ENCODE results near the gene ZBTB20.

The ZBTB20 gene

GRCh38 chr3:114902691-114903101 lies 244.4 kb downstream of the ZBTB20 start:
- H3K9ac ChIP-seq (ENCODE audit: low read length in 5 of 5), result no peak overlapping the region
- no peaks in the 10 kb centered on the region for H3K9me3 ChIP-seq (ENCODE audit: control insufficient read depth in 5 of 5, low read length in 5 of 5)
- no peaks in the 10 kb centered on the region for H3K36me3 ChIP-seq (ENCODE audit: control insufficient read depth in 5 of 5, insufficient read depth in 5 of 5, low read length in 5 of 5)
- no peaks in the 10 kb centered on the region for H3K27me3 ChIP-seq (ENCODE audit: control insufficient read depth in 5 of 5, insufficient read depth in 4 of 5, low read length in 5 of 5)
- H3K27ac ChIP-seq (ENCODE audit: low read depth, low read length), result no peak overlapping the region
- H3K4me3 ChIP-seq (ENCODE audit: low read depth in 1 of 5, low read length in 5 of 5), result no peak overlapping the region
- peaks cover 0 to 29% (median 6%) of the 10 kb centered on the region in 5 donors for H3K4me1 ChIP-seq (ENCODE audit: control insufficient read depth in 5 of 5, insufficient read depth in 5 of 5, low read length in 5 of 5)

GRCh38 chr3:114900908-114901307 lies 246.2 kb downstream of the ZBTB20 start:
- Histone ChIP-seq H3K36me3 (ENCODE audit: control insufficient read depth in 5 of 5, insufficient read depth in 5 of 5, low read length in 5 of 5) (no peaks in the 10 kb centered on the region), H3K27ac (ENCODE audit: low read depth, low read length) (peak overlapping the region; percentile 2), H3K9ac (ENCODE audit: low read length in 5 of 5) (no peak overlapping the region), H3K27me3 (ENCODE audit: control insufficient read depth in 5 of 5, insufficient read depth in 4 of 5, low read length in 5 of 5) (no peaks in the 10 kb centered on the region), H3K4me3 (ENCODE audit: low read depth in 1 of 5, low read length in 5 of 5) (peak overlapping the region; percentile 43 to 60 (median 55)), H3K9me3 (ENCODE audit: control insufficient read depth in 5 of 5, low read length in 5 of 5) (no peaks in the 10 kb centered on the region), H3K4me1 (ENCODE audit: control insufficient read depth in 5 of 5, insufficient read depth in 5 of 5, low read length in 5 of 5) (peaks cover 0 to 22% (median 6%) of the 10 kb centered on the region in 5 donors)

- H3K9ac ChIP-seq (ENCODE audit: low read length in 5 of 5), result peak overlapping the region in 1 of 5 donors; percentile 16
- H3K27ac ChIP-seq (ENCODE audit: low read depth, low read length), result no peak overlapping the region
- peaks cover 0 to 22% (median 6%) of the 10 kb centered on the region in 5 donors for H3K4me1 ChIP-seq (ENCODE audit: control insufficient read depth in 5 of 5, insufficient read depth in 5 of 5, low read length in 5 of 5)
- no peak overlapping the region for H3K4me3 ChIP-seq (ENCODE audit: low read depth in 1 of 5, low read length in 5 of 5)
- H3K9me3 ChIP-seq (ENCODE audit: control insufficient read depth in 5 of 5, low read length in 5 of 5), result no peaks in the 10 kb centered on the region
- no peaks in the 10 kb centered on the region for H3K36me3 ChIP-seq (ENCODE audit: control insufficient read depth in 5 of 5, insufficient read depth in 5 of 5, low read length in 5 of 5)
- no peaks in the 10 kb centered on the region for H3K27me3 ChIP-seq (ENCODE audit: control insufficient read depth in 5 of 5, insufficient read depth in 4 of 5, low read length in 5 of 5)
Observed at GRCh38 chr3:114899186-114899931, 247.7 kb downstream of the ZBTB20 start.

GRCh38 chr3:114896978-114897377 lies 250.1 kb downstream of the ZBTB20 start:
- no peak overlapping the region for H3K9ac ChIP-seq (ENCODE audit: low read length in 5 of 5)
- no peaks in the 10 kb centered on the region for H3K9me3 ChIP-seq (ENCODE audit: control insufficient read depth in 5 of 5, low read length in 5 of 5)
- peaks cover 0 to 19% (median 3%) of the 10 kb centered on the region in 5 donors for H3K4me1 ChIP-seq (ENCODE audit: control insufficient read depth in 5 of 5, insufficient read depth in 5 of 5, low read length in 5 of 5)
- no peak overlapping the region for H3K4me3 ChIP-seq (ENCODE audit: low read depth in 1 of 5, low read length in 5 of 5)
- H3K27me3 ChIP-seq (ENCODE audit: control insufficient read depth in 5 of 5, insufficient read depth in 4 of 5, low read length in 5 of 5), result no peaks in the 10 kb centered on the region
- H3K36me3 ChIP-seq (ENCODE audit: control insufficient read depth in 5 of 5, insufficient read depth in 5 of 5, low read length in 5 of 5), result no peaks in the 10 kb centered on the region
- no peak overlapping the region for H3K27ac ChIP-seq (ENCODE audit: low read depth, low read length)

GRCh38 chr3:114893361-114893760 lies 253.7 kb downstream of the ZBTB20 start:
- Histone ChIP-seq H3K9me3 (ENCODE audit: control insufficient read depth in 5 of 5, low read length in 5 of 5) (no peaks in the 10 kb centered on the region), H3K27ac (ENCODE audit: low read depth, low read length) (no peak overlapping the region), H3K4me1 (ENCODE audit: control insufficient read depth in 5 of 5, insufficient read depth in 5 of 5, low read length in 5 of 5) (no peaks in the 10 kb centered on the region), H3K27me3 (ENCODE audit: control insufficient read depth in 5 of 5, insufficient read depth in 4 of 5, low read length in 5 of 5) (no peaks in the 10 kb centered on the region), H3K9ac (ENCODE audit: low read length in 5 of 5) (no peak overlapping the region), H3K36me3 (ENCODE audit: control insufficient read depth in 5 of 5, insufficient read depth in 5 of 5, low read length in 5 of 5) (no peaks in the 10 kb centered on the region), H3K4me3 (ENCODE audit: low read depth in 1 of 5, low read length in 5 of 5) (no peak overlapping the region)

GRCh38 chr3:114892880-114893279 lies 254.2 kb downstream of the ZBTB20 start:
- Histone ChIP-seq H3K9ac (ENCODE audit: low read length in 5 of 5) (no peak overlapping the region), H3K9me3 (ENCODE audit: control insufficient read depth in 5 of 5, low read length in 5 of 5) (no peaks in the 10 kb centered on the region), H3K36me3 (ENCODE audit: control insufficient read depth in 5 of 5, insufficient read depth in 5 of 5, low read length in 5 of 5) (no peaks in the 10 kb centered on the region), H3K27ac (ENCODE audit: low read depth, low read length) (no peak overlapping the region), H3K4me1 (ENCODE audit: control insufficient read depth in 5 of 5, insufficient read depth in 5 of 5, low read length in 5 of 5) (peaks cover 0 to 2% (median 0%) of the 10 kb centered on the region in 5 donors), H3K27me3 (ENCODE audit: control insufficient read depth in 5 of 5, insufficient read depth in 4 of 5, low read length in 5 of 5) (no peaks in the 10 kb centered on the region), H3K4me3 (ENCODE audit: low read depth in 1 of 5, low read length in 5 of 5) (no peak overlapping the region)

- no peaks in the 10 kb centered on the region for H3K36me3 ChIP-seq (ENCODE audit: control insufficient read depth in 5 of 5, insufficient read depth in 5 of 5, low read length in 5 of 5)
- H3K27me3 ChIP-seq (ENCODE audit: control insufficient read depth in 5 of 5, insufficient read depth in 4 of 5, low read length in 5 of 5), result no peaks in the 10 kb centered on the region
- peaks cover 0 to 8% (median 0%) of the 10 kb centered on the region in 5 donors for H3K4me1 ChIP-seq (ENCODE audit: control insufficient read depth in 5 of 5, insufficient read depth in 5 of 5, low read length in 5 of 5)
- H3K4me3 ChIP-seq (ENCODE audit: low read depth in 1 of 5, low read length in 5 of 5), result no peak overlapping the region
- H3K9ac ChIP-seq (ENCODE audit: low read length in 5 of 5), result no peak overlapping the region
- no peak overlapping the region for H3K27ac ChIP-seq (ENCODE audit: low read depth, low read length)
- no peaks in the 10 kb centered on the region for H3K9me3 ChIP-seq (ENCODE audit: control insufficient read depth in 5 of 5, low read length in 5 of 5)
Observed at GRCh38 chr3:114892131-114892879, 254.8 kb downstream of the ZBTB20 start.

- no peak overlapping the region for H3K4me3 ChIP-seq (ENCODE audit: low read depth in 1 of 5, low read length in 5 of 5)
- no peaks in the 10 kb centered on the region for H3K36me3 ChIP-seq (ENCODE audit: control insufficient read depth in 5 of 5, insufficient read depth in 5 of 5, low read length in 5 of 5)
- no peaks in the 10 kb centered on the region for H3K27me3 ChIP-seq (ENCODE audit: control insufficient read depth in 5 of 5, insufficient read depth in 4 of 5, low read length in 5 of 5)
- no peak overlapping the region for H3K27ac ChIP-seq (ENCODE audit: low read depth, low read length)
- H3K9me3 ChIP-seq (ENCODE audit: control insufficient read depth in 5 of 5, low read length in 5 of 5), result no peaks in the 10 kb centered on the region
- H3K4me1 ChIP-seq (ENCODE audit: control insufficient read depth in 5 of 5, insufficient read depth in 5 of 5, low read length in 5 of 5), result peaks cover 0 to 8% (median 0%) of the 10 kb centered on the region in 5 donors
- no peak overlapping the region for H3K9ac ChIP-seq (ENCODE audit: low read length in 5 of 5)
Observed at GRCh38 chr3:114887806-114888205, 259.3 kb downstream of the ZBTB20 start.

GRCh38 chr3:114886905-114887304 lies 260.2 kb downstream of the ZBTB20 start:
- Histone ChIP-seq H3K36me3 (ENCODE audit: control insufficient read depth in 5 of 5, insufficient read depth in 5 of 5, low read length in 5 of 5) (no peaks in the 10 kb centered on the region), H3K4me3 (ENCODE audit: low read depth in 1 of 5, low read length in 5 of 5) (no peak overlapping the region), H3K27me3 (ENCODE audit: control insufficient read depth in 5 of 5, insufficient read depth in 4 of 5, low read length in 5 of 5) (no peaks in the 10 kb centered on the region), H3K9ac (ENCODE audit: low read length in 5 of 5) (no peak overlapping the region), H3K27ac (ENCODE audit: low read depth, low read length) (no peak overlapping the region), H3K4me1 (ENCODE audit: control insufficient read depth in 5 of 5, insufficient read depth in 5 of 5, low read length in 5 of 5) (peaks cover 0 to 8% (median 0%) of the 10 kb centered on the region in 5 donors), H3K9me3 (ENCODE audit: control insufficient read depth in 5 of 5, low read length in 5 of 5) (no peaks in the 10 kb centered on the region)

- Histone ChIP-seq H3K9ac (ENCODE audit: low read length in 5 of 5) (no peak overlapping the region), H3K4me1 (ENCODE audit: control insufficient read depth in 5 of 5, insufficient read depth in 5 of 5, low read length in 5 of 5) (peaks cover 0 to 12% (median 9%) of the 10 kb centered on the region in 5 donors), H3K27me3 (ENCODE audit: control insufficient read depth in 5 of 5, insufficient read depth in 4 of 5, low read length in 5 of 5) (no peaks in the 10 kb centered on the region), H3K4me3 (ENCODE audit: low read depth in 1 of 5, low read length in 5 of 5) (no peak overlapping the region), H3K36me3 (ENCODE audit: control insufficient read depth in 5 of 5, insufficient read depth in 5 of 5, low read length in 5 of 5) (no peaks in the 10 kb centered on the region), H3K27ac (ENCODE audit: low read depth, low read length) (no peak overlapping the region), H3K9me3 (ENCODE audit: control insufficient read depth in 5 of 5, low read length in 5 of 5) (no peaks in the 10 kb centered on the region)
Observed at GRCh38 chr3:114884213-114884923, 262.7 kb downstream of the ZBTB20 start.
